Astrocyte of the cerebellum (primary cell): ENCODE results near the gene RPF1.
"Not testable (repeated sequence)": the region's sequence is repeated elsewhere in the genome, so short reads cannot be mapped to it uniquely, and the experiment has no call there.

Source experiments
- DNase-seq: peaks from one replicate; pipeline ENCODE4 v3.0.0-alpha.2; 2011; ENCODE audit warnings: low read depth
- H3K4me3 ChIP-seq: 2 replicates; pipeline ENCODE4 v1.5.1; 2011; ENCODE audit warnings: mild to moderate bottlenecking, low read depth, low read length, moderate library complexity
- CTCF ChIP-seq: IDR thresholded peaks from 2 replicates; pipeline ENCODE4 v1.5.1; 2012; ENCODE audit warnings: low read length, low read depth, moderate library complexity, mild to moderate bottlenecking; ENCODE audit errors: missing control alignments
- in situ Hi-C: cut with HindIII; loops from 2 replicates; pipeline ENCODE4 v1.10.0; 2017; ENCODE audit warnings: low sequenced_read_pairs

The RPF1 gene

GRCh38 chr1:84436876-84437655 is 42.0 kb upstream of the RPF1 start:
- DNase-seq: no peak
- in situ Hi-C loops: loop anchor here (5.0 to 10.0 kb wide), 3 partner anchors 295 to 525 kb away; partner anchors contain the start of gene PRKACB
- TF ChIP-seq CTCF: no peak
- H3K4me3 ChIP-seq: no peak overlapping the region

- peak; percentile 87 for DNase-seq
- in situ Hi-C loops: no loop called here
- peak; percentile 35 for TF ChIP-seq CTCF
- H3K4me3 ChIP-seq: no peak overlapping the region
Observed at GRCh38 chr1:84442256-84442655, 36.8 kb upstream of the RPF1 start.

- in situ Hi-C loops, DNase-seq, H3K4me3 ChIP-seq: not testable (repeated sequence)
Observed at GRCh38 chr1:84442747-84443646, 36.1 kb upstream of the RPF1 start.

GRCh38 chr1:84448704-84449103 is 30.4 kb upstream of the RPF1 start:
- in situ Hi-C loops, DNase-seq, H3K4me3 ChIP-seq: not testable (repeated sequence)

- no peak for TF ChIP-seq CTCF
- DNase-seq: no peak
- H3K4me3 ChIP-seq: no peak overlapping the region
- in situ Hi-C loops: no loop called here
Observed at GRCh38 chr1:84450910-84451309, 28.2 kb upstream of the RPF1 start.

- no peak for TF ChIP-seq CTCF
- in situ Hi-C loops: no loop called here
- H3K4me3 ChIP-seq: no peak overlapping the region
- no peak for DNase-seq
Observed at GRCh38 chr1:84452436-84452835, 26.6 kb upstream of the RPF1 start.

GRCh38 chr1:84462118-84462517 is 16.9 kb upstream of the RPF1 start:
- no peak for TF ChIP-seq CTCF
- no peak overlapping the region for H3K4me3 ChIP-seq
- no peak for DNase-seq
- in situ Hi-C loops: no loop called here
